G401.6 (cell line): ENCODE measurements around the gene CARD14.
"Not testable (repeated sequence)": the region's sequence is repeated elsewhere in the genome, so short reads cannot be mapped to it uniquely, and the experiment has no call there.

Source experiments
- FAIRE-seq: peaks from 2 replicates; lab custom pipeline; 2012; peaks lifted over from hg19 to GRCh38; lab: Jason Lieb, UNC

The CARD14 gene

DNA sequence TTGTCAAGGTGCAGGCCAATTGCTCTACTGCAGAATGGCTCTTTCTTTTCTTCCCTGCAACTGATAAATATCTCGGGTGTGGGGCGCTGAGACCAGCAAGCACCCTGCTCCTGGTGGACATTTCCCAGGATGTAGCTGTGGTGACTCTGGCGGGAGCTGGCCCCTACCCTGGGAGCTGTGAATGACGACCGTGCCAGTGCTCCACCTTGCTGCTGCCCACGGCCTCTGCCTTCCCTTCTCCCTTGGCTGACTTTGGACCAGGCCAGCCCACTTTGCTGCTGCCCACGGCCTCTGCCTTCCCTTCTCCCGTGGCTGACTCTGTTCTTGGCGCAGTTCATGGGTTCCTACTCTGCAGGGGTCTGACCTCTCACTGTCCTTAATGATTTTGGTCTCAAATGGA, 16.1 kb downstream of the CARD14 start:
- FAIRE-seq: no peak

DNA sequence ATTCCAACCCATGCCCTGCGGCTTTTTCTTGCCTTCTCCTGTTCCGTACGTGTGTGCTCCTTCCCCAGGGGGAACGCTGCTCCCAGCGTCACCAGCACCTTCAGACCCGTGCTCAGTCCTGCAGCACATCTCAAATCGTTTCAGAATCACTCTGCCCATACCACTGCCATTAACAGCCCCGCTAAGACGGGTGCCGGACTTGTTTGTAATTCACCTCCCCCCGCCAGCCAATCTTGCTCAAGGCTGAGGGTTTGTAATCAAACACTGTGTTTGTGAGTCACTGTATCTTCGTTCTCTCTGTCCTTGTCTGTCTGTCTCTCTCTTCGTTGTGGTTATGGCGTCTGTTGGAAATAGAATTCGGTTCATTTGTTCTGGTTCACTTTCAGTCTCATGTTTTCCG, 17.3 kb downstream of the CARD14 start:
- no peak for FAIRE-seq

DNA sequence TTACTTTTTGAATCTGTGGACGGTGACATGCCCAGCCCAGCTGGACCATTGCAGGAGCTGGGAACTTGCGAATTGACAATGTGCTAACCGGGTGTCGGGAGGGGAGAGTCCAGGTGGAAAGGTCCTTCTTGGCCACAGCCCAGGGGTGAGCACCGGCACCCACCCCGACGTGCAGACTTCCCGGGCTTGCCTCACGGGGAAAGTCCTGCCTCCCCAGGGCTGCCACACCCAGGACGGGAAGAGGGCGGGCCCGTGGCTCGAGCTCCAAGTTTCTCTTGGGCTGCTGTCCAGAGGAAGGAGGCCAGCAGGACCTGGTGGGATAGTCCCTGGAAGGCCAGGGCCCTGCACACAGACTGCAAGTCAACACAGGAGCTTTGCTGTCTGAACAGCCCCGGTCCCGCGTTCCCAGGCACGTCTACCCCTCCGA, 17.7 kb downstream of the CARD14 start:
- FAIRE-seq: no peak

DNA sequence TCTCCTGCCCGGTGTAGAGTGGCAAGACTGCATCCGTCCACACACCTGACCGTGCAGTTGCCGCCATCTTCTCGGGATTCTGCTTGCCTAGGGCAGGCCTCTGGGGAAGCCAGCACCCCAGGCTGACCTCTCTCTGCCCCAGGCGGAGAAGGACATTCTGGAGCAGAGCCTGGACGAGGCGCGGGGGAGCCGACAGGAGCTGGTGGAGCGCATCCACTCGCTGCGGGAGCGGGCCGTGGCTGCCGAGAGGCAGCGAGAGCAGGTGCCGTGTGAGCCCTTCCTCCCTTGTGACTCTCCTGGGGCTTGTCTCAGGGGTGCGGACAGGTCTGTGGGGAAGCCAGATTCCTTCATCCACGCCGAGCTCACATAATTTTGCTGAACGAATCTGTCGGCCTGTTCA, 19.8 kb downstream of the CARD14 start:
- FAIRE-seq: no peak

DNA sequence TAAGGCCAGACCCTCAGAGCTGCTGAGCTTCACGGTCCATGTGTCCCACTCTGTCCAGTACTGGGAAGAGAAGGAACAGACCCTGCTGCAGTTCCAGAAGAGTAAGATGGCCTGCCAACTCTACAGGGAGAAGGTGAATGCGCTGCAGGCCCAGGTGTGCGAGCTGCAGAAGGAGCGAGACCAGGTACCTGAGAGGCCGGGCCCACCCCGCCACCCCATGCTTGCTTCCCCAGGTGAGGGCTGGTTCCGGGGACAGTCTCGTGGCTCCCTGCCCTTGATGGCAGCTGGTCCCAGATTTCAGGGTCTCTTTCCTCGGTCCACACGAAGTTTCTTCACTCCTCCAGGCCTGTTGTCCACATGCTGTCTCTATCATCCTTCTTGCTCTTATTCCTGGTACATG, 20.9 kb downstream of the CARD14 start:
- FAIRE-seq: no peak

DNA sequence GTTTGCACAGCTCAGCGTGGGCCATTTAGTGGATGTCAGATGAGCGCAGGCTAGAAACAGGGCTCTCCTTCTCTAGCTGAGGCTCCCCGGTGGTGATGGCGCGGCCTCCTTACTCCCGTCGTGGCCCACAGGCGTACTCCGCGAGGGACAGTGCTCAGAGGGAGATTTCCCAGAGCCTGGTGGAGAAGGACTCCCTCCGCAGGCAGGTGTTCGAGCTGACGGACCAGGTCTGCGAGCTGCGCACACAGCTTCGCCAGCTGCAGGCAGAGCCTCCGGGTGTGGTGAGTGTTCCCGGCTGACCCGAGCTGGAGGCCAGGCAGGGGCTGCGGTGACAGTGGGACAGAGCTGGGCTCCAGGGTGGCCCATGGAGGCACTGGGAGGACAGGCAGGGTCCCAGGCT, 21.4 kb downstream of the CARD14 start:
- FAIRE-seq: no peak

DNA sequence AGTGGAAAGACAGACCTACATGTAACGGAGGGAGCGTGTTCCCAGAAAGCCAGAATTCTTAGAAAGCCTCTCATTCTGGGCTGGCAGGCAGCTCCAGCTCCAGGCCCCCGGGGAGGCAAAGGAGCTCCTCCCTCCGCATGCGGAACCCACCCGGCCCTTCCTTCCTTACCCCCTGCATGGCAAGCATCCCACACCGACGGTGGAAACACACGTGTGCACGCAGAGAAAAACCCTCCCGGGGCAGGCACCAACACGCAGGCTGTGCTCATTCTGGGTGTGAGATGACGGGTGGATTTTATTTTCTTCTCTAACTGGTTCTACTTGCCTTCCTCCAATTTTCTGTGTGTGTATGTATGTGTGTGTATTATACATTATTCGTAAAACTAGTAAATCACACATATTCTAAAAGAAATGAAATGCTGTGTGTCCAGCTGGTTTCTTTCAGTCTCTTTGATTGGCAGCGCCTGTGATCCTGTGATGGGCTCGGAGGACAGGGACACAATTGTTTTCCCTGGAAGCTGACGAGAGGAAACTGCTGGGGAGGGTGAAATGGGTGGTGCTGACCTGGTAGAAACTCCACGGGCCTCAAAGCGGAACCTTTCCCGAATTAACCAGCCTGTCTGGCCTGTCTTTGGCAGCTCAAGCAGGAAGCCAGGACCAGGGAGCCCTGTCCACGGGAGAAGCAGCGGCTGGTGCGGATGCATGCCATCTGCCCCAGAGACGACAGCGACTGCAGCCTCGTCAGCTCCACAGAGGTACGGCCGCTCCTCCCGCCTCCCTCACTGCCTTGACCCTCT, 22.2 kb downstream of the CARD14 start:
- no peak for FAIRE-seq

DNA sequence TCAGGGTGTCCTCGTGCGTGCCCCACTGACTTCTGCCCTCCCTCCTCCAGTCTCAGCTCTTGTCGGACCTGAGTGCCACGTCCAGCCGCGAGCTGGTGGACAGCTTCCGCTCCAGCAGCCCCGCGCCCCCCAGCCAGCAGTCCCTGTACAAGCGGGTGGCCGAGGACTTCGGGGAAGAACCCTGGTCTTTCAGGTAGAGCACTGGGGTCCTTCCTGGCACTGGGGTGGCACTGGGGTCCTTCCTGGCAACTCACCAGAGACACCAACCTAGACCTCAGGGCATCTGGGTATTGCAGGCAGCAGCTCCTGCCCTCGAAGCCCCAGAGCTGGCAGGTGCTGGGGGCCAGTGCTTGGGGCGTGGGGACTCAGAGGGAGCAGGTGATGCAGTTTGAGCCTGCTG, 25.3 kb downstream of the CARD14 start:
- FAIRE-seq: no peak

DNA sequence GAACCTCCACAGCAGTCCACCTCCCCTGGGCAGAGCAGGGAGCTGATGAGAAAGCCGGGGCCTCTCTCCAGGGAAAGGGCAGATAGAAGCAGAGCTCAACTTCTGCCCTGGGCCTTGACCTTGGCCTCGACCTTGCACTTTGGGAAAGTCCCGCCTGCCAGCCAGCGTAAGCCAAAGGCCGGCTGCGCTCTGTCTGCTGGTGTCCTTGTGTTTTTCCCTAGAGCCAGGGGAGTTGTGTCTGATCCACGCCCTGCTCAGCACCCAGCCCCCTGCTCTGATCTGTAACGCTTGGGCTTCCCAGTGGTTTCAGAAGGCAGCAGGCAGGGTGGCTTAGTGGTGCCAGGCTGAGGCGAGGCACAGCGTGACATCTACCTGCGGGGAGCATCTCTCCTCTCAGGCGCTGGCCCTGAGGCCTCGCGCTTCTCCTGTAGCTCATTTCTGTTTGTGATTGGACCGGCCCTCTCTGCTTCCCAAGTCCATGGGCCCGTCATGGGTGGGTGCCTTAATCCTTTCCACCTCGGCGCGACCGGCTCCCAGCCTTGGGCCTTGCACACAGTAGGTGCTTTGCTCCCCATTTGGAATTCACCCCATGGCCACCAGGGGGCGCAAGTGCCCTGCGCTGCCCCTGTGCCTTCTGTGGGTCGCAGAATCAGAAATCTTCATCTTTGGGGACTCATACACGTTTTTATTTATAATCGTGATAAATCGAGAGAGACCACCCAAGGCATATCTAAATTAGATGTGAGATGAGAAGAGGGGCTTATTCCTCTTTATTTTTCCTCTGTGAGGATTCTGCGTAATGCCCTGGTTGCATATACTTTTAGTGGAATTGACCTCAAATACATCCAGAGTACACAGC, 26.1 kb downstream of the CARD14 start:
- FAIRE-seq: no peak

DNA sequence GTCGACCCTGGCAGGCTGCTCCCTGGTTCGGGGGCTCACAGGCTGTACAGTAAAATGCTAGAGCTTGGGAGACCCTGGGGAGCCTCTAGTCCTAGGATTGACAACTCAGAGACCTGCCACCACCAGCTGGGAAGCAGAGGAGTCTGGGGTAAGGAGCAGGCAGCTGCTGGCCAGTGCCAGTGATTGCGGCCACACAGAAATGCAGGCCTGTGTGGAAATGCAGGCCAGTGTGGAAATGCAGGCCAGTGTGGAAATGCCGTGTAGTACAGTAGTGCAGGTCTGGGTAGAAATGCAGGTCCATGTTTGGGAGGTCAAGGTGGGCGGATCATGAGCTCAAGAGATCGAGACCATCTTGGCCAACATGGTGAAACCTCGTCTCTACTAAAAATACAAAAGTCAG, 26.8 kb downstream of the CARD14 start:
- no peak for FAIRE-seq

DNA sequence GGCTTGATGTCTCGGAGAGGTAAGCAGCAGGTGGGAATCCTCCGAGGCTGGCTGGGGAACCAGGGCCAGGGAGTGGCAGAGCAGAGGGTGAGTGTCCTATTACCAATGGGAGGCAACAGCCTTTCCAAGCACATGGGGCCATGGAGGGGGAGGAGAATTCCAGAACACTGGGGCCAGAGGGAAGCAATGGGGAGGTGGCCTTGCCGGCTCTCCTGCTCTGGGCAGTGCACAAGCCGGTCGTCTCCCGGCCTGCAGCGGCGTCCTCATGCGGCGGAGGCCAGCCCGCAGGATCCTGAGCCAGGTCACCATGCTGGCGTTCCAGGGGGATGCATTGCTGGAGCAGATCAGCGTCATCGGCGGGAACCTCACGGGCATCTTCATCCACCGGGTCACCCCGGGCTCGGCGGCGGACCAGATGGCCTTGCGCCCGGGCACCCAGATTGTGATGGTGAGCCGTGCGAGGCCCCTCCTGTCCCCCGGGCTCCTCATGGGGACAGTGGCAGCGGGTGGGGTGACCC, 28.4 kb downstream of the CARD14 start:
- no peak for FAIRE-seq

DNA sequence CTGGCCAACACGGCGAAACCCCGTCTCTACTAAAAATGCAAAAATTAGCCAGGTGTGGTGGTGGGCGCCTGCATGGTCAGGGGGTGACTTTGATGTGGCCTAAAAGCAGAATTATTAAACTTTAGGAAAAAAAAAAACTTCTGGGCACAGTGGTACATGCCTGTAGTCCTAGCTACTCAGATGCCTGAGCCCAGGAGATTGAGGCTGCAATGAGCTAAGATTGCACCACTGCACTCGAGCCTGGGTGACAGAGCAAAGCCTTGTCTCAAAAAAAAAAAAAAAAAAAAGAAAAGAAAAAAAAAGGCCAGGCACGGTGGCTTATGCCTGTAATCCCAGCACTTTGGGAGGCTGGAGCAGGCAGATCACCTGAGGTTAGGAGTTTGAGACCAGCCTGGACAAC, 29.5 kb downstream of the CARD14 start:
- FAIRE-seq: not testable (repeated sequence)

DNA sequence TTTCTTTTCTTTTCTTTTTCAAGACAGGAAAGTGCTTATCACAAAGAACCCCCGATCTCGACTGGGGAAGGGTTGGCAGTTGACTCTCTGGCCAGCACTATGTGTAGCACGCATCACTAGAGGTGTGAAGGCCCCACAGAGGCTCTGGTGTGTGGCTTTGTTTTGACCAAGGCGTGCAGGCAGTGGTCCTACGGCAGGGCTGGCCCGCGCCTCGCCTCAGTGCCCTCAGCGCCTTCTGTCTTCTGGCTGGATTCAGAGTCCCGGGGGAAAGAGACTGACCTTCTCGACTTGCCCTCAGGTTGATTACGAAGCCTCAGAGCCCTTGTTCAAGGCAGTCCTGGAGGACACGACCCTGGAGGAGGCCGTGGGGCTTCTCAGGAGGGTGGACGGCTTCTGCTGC, 31.6 kb downstream of the CARD14 start:
- FAIRE-seq: no peak

DNA sequence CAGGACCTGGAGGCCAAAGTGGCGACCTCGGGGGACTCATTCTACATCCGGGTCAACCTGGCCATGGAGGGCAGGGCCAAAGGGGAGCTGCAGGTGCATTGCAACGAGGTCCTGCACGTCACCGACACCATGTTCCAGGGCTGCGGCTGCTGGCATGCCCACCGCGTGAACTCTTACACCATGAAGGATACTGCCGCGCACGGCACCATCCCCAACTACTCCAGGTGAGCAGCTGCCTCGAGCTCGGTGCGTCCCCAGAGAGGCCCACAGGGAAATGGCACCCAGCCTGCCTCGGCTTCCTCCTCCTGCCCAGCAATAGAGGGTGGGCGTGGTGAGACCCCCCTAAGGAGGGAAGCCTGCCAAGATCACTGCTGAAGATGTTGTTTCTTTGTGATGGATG, 32.4 kb downstream of the CARD14 start:
- no peak for FAIRE-seq

DNA sequence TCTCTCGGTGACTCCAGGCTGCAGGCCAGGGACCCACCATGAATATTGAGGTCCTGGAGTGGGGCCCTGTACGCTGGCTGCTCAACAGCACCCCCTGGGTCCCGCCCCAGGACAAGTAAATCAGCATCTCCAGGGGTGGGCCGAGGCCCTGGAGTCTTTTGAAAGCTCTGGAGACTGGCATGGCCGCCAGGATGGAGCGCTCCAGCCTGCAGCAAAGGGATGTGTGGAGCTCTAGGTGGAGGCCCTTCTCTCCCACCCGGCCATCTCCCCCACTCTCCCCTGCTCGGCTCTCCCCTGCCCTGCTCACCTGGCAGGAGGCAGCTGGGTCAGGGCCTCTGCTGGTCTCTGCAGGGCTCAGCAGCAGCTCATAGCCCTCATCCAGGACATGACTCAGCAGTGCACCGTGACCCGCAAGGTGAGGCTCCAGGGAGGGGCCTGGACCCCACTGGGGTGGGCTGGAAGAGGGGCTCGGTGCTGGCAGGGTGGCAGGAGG, 33.7 kb downstream of the CARD14 start:
- FAIRE-seq: no peak

DNA sequence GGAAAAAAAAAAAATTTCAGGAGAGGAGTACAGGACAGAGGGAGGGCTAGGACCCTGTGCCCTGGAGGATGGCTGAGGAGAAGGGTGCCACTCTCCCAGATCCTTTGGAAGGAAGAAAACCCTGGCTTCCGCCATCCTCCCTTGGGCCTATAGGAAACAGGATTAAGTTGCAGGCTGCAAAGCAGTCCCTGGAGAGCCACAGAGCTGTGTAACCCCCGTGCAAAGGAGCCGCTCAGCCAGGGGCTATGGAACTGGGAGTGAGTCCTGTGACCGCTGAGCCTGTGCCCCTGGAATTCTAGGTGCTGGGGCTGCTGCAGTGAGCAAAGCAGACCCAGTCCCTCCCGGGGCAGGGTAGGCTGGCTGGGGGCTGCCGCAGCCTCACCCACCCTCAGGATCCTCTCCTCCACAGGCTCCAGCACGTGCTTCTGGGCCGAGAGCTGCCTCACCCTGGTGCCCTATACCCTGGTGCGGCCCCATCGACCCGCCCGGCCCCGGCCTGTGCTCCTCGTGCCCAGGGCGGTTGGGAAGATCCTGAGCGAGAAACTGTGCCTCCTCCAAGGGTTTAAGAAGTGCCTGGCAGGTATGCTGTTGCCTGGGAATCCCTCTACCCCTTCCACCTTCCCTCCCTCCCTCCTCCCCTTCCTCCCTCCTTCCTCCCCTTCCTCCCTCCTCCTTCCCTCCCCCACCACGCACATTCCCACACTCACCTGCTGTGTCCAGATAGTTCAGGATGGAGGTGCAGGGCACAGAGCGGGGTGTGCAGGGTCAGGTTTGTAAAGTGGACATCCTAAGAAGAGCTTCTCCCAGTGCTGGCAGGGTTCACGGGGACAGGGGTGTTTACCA, 35.0 kb downstream of the CARD14 start:
- no peak for FAIRE-seq

DNA sequence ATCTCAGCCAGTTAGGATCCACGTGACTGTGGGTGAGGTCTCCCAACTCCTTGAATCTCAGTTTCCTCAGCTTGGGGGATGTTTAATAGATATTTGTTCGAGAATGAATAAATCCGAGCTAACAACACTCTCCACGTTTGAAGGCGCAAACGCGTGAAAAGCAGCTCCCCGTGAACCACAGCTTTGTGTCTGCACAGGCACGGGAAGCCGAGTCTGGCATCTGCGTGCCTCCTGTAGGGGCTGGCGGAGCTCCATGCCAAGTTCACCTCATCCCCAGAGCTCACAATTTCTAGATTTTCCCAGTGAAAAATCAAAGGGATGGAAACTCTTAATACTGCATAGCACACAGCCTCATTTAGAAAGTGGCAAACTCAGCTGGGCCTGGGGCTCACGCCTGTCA, 36.0 kb downstream of the CARD14 start:
- no peak for FAIRE-seq

DNA sequence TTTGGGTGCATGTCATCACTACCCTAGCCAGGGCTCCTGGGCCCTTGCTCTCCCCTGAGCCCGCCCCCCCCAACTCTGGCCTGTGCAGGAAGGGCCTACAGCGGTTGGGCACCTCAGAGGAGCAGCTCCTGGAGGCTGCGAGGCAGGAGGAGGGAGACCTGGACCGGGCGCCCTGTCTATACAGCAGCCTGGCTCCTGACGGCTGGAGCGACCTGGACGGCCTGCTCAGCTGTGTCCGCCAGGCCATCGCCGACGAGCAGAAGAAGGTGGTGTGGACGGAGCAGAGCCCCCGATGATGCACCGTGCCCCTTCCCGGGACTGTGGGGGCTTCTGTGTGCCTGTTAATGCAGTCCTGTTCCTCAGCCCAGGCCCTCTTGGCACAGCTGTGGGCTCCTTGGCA, 38.2 kb downstream of the CARD14 start:
- no peak for FAIRE-seq

DNA sequence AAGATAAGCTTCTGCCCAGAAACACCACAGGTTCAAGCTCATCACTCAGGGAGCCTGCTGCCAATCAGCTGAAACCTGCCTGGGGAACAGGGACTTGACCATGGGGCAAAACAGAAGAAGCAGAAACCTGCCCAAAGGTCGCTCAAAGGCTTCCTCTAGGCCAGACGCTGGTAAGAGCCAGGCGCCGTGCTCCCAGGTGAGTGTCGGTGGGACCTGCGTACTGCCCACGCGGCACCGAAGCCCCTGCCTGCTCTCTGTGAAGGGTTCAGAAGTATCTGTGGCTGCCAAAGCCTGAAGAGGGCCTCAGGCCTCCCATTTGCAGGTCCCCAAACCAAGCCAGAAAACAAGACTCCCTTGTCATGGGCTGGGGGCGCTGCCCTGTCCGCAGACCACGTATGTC, 39.9 kb downstream of the CARD14 start:
- no peak for FAIRE-seq

DNA sequence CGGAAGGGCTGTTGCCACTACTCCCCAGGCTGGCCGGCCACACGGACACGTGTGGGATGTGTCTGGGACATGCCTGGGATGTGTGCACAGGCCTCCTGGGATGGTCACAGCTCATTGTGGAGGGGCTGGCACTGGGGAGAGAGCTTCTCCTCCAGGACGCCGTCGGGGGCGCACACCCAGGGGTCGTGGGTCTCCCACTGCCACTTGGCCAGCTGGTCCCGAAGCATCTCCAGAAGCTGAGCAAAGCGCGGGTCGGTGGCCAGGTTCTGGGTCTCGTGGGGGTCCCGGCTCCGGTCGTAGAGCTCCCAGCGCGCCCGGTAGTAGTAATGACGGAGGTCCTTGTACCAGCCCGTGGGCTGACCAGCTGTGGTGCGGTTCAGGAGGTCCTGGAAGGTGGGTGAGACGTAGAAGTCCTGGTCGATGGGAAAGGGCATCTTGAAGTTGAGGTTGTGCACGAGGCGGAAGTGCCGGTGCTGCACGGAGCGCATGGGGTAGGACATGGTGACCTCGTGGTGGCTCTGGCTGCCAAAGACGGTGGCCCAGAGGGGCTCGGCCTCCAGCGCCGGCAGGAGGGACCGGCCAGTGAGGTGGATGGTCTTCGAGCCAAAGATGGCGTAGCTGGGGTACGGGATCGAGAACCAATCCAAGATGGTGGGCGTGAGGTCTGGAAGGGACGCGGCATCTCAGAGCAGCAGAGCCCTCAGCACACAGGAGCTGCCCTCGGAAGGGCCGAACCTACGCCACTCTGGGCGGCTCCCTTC, 40.7 kb downstream of the CARD14 start:
- no peak for FAIRE-seq

DNA sequence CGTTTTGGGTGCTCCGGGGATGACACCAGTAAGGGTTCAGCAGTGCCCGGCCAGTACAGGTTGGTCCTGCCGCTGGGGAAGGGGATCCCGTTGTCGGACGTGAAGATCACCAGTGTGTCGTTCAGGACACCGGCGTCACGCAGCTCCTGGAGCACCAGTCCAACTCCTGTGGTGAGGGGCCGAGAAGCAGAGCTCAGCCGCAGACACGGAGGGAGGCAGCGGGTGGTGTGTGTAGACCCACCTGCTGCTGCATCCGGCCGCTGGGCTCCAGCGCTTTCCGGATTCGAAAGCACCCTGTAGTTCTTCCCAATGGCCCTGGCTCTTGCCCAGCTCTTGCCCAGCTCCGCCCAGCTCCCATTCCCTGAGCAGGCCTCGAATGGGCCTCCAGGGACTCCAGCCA, 42.3 kb downstream of the CARD14 start:
- no peak for FAIRE-seq

DNA sequence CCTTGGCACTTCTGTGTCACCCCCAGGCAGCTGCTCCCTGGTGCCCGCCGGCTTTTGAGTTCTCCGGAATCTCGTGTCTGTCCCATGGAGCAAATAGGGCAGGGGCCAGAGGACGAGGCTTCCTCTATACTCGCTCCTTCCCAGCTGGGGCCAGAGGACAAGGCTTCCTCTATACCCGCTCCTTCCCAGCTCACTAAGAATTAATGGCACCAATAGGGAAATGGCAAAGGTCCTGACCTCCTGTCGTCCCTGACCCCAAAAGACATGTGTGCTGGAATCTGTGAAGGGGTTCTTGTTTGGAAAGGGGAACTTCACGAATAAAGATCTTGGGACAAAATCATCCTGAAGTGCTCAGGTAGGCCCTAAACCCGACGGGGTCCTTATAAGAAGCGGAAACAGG, 42.7 kb downstream of the CARD14 start:
- FAIRE-seq: no peak
